Upper lobe of left lung (tissue), 4 donors: ENCODE data around the gene MINDY1.

Source experiments
- EP300 ChIP-seq, 4 donors: sonication (generic); formaldehyde crosslinking; IDR thresholded peaks; one replicate each; pipeline ENCODE4 v1.5.1; 2017; ENCODE audit warnings: antibody characterized with exemption in 4 of 4, control low read depth in 2 of 4
- POLR2A ChIP-seq, 4 donors: fragments of 450-650 bp; IDR thresholded peaks; one replicate each; pipeline ENCODE4 v1.5.1; 2016 to 2017; ENCODE audit warnings: antibody characterized with exemption in 4 of 4, mild to moderate bottlenecking in 2 of 4
- POLR2AphosphoS5 ChIP-seq, 2 donors: sonication (generic); formaldehyde crosslinking; IDR thresholded peaks; one replicate each; pipeline ENCODE4 v1.5.1; 2017; ENCODE audit warnings: antibody characterized with exemption in 2 of 2
- TF ChIP-seq, protein P1 (sequence below), 6 experiments: fragments of 450-650 bp in 4 of 6; fragments of 200-600 bp in 2 of 6; sonication (generic) in 2 of 6; IDR thresholded peaks; one replicate each; pipeline ENCODE4 v1.5.1; 2016 to 2019; ENCODE audit warnings: antibody characterized with exemption in 6 of 6

GRCh38 chr1:150955280-150955679 is 51.4 kb downstream of the MINDY1 start:
- TF ChIP-seq, protein P1, sequence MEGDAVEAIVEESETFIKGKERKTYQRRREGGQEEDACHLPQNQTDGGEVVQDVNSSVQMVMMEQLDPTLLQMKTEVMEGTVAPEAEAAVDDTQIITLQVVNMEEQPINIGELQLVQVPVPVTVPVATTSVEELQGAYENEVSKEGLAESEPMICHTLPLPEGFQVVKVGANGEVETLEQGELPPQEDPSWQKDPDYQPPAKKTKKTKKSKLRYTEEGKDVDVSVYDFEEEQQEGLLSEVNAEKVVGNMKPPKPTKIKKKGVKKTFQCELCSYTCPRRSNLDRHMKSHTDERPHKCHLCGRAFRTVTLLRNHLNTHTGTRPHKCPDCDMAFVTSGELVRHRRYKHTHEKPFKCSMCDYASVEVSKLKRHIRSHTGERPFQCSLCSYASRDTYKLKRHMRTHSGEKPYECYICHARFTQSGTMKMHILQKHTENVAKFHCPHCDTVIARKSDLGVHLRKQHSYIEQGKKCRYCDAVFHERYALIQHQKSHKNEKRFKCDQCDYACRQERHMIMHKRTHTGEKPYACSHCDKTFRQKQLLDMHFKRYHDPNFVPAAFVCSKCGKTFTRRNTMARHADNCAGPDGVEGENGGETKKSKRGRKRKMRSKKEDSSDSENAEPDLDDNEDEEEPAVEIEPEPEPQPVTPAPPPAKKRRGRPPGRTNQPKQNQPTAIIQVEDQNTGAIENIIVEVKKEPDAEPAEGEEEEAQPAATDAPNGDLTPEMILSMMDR (IDR thresholded peaks at IDR 0.05) = no peak
- no peak for TF ChIP-seq POLR2A (IDR thresholded peaks at IDR 0.05)
- TF ChIP-seq POLR2AphosphoS5 (IDR thresholded peaks at IDR 0.05) = no peak
- no peak for TF ChIP-seq EP300 (IDR thresholded peaks at IDR 0.05)
